ENCODE data around the gene VPS41.

The VPS41 gene

GRCh38 chr7:38880035-38880434 is 29.0 kb downstream of the VPS41 start:
- no peak overlapping the region for H3K4me3 ChIP-seq (ENCODE audit: low read depth, low read length)
- no peak for TF ChIP-seq CTCF (IDR thresholded peaks at IDR 0.05; ENCODE audit: low read depth, low read length)

GRCh38 chr7:38878694-38879457 is 30.1 kb downstream of the VPS41 start:
- TF ChIP-seq CTCF (IDR thresholded peaks at IDR 0.05; ENCODE audit: low read depth, low read length), result no peak
- no peak overlapping the region for H3K4me3 ChIP-seq (ENCODE audit: low read depth, low read length)

GRCh38 chr7:38873433-38873832 is 35.6 kb downstream of the VPS41 start:
- no peak for TF ChIP-seq CTCF (IDR thresholded peaks at IDR 0.05; ENCODE audit: low read depth, low read length)
- no peak overlapping the region for H3K4me3 ChIP-seq (ENCODE audit: low read depth, low read length)

GRCh38 chr7:38872202-38872601 is 36.8 kb downstream of the VPS41 start:
- TF ChIP-seq CTCF (IDR thresholded peaks at IDR 0.05; ENCODE audit: low read depth, low read length), result no peak
- no peak overlapping the region for H3K4me3 ChIP-seq (ENCODE audit: low read depth, low read length)

- TF ChIP-seq CTCF (IDR thresholded peaks at IDR 0.05; ENCODE audit: low read depth, low read length), result no peak
- no peak overlapping the region for H3K4me3 ChIP-seq (ENCODE audit: low read depth, low read length)
Measured at GRCh38 chr7:38870147-38870546, 38.8 kb downstream of the VPS41 start.

GRCh38 chr7:38863601-38864291 is 45.2 kb downstream of the VPS41 start:
- TF ChIP-seq CTCF (IDR thresholded peaks at IDR 0.05; ENCODE audit: low read depth, low read length), result no peak
- no peak overlapping the region for H3K4me3 ChIP-seq (ENCODE audit: low read depth, low read length)

GRCh38 chr7:38862666-38863065 is 46.3 kb downstream of the VPS41 start:
- H3K4me3 ChIP-seq (ENCODE audit: low read depth, low read length), result no peak overlapping the region
- no peak for TF ChIP-seq CTCF (IDR thresholded peaks at IDR 0.05; ENCODE audit: low read depth, low read length)
